Adipocyte (in vitro differentiated cells): Measurements from ENCODE around the gene COL25A1.

Experiments
- DNase-seq: peaks from one replicate; pipeline ENCODE4 v3.0.0-alpha.2; 2015; ENCODE audit warnings: low read depth
- H3K27me3 ChIP-seq: replicated peaks from 2 replicates; pipeline ENCODE4 v1.7.0; 2013; ENCODE audit warnings: mild to moderate bottlenecking, low read length, moderate library complexity; ENCODE audit not compliant: control insufficient read depth, insufficient read depth
- H3K36me3 ChIP-seq: 2 replicates; pipeline ENCODE4 v1.7.0; 2013; ENCODE audit warnings: low read length, mild to moderate bottlenecking, moderate library complexity; ENCODE audit not compliant: control insufficient read depth, insufficient read depth, severe bottlenecking
- H3K4me1 ChIP-seq: 2 replicates; pipeline ENCODE4 v1.7.0; 2013; ENCODE audit warnings: mild to moderate bottlenecking, low read length, moderate library complexity; ENCODE audit not compliant: control insufficient read depth, insufficient read depth
- H3K4me3 ChIP-seq: 2 replicates; pipeline ENCODE4 v1.7.0; 2013; ENCODE audit warnings: mild to moderate bottlenecking, low read length, moderate library complexity
- H3K9ac ChIP-seq: 2 replicates; pipeline ENCODE4 v1.7.0; 2013; ENCODE audit warnings: mild to moderate bottlenecking, low read length, moderate library complexity
- H3K9me3 ChIP-seq: 2 replicates; pipeline ENCODE4 v1.7.0; 2013; ENCODE audit warnings: mild to moderate bottlenecking, low read length, moderate library complexity; ENCODE audit not compliant: control insufficient read depth

COL25A1 gene

DNA sequence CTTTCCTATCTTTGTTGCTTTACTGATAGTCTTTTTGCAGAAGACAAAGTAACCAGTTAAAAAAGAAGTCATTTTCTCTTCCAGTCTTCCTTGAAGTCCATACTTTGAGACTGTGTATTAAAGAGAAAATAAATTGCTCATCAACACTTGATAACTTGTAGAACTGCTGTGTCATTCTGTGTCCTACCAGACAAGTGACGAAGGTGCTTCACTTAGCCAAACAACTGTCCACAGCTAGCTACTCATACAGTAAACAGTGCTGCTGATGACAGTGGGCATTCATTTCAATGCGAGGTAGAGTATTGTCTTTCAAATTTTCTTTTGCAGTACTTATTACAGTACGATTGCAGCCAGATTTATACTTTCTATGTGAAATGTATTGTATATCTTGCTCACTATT lies 11.5 kb downstream of the COL25A1 start:
- DNase-seq, result no peak
- no peak overlapping the region for H3K9ac ChIP-seq
- no peaks in the 10 kb centered on the region for H3K9me3 ChIP-seq
- H3K36me3 ChIP-seq, result no peaks in the 10 kb centered on the region
- peaks cover 5% of the 10 kb centered on the region for H3K4me1 ChIP-seq
- no peak overlapping the region for H3K4me3 ChIP-seq
- H3K27me3 ChIP-seq, result no peaks in the 10 kb centered on the region

DNA sequence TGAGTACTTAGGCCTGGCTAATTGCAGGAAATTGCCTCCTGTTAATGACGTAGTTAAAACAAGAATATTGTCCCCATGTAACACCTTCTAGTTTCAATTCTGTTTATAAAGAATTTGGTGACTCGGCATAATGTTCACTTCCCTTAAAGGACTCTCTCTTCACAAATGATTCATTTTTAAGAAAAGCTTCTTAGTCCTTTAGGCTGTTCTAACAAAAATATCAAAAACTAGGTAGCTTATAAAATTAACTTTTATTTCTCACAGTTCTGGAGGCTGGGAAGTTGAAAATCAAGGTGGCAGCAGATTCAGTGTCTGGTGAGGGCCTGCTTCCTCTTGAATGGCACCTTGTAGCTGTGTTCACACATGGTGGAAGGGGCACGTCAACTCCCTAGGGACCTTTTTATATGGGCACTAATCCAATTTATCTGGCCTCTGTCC lies 23.8 kb downstream of the COL25A1 start:
- Histone ChIP-seq H3K4me1 (no peaks in the 10 kb centered on the region), H3K36me3 (no peaks in the 10 kb centered on the region), H3K27me3 (no peaks in the 10 kb centered on the region), H3K4me3 (no peak overlapping the region), H3K9me3 (no peaks in the 10 kb centered on the region), H3K9ac (no peak overlapping the region)
- DNase-seq, result no peak

- H3K4me3 ChIP-seq, result no peak overlapping the region
- H3K9me3 ChIP-seq, result no peaks in the 10 kb centered on the region
- H3K4me1 ChIP-seq, result no peaks in the 10 kb centered on the region
- no peak for DNase-seq
- no peak overlapping the region for H3K9ac ChIP-seq
- H3K36me3 ChIP-seq, result no peaks in the 10 kb centered on the region
- H3K27me3 ChIP-seq, result no peaks in the 10 kb centered on the region
These were observed 25.9 kb downstream of the COL25A1 start for GRCh38 chr4:109276482-109277095.

DNA sequence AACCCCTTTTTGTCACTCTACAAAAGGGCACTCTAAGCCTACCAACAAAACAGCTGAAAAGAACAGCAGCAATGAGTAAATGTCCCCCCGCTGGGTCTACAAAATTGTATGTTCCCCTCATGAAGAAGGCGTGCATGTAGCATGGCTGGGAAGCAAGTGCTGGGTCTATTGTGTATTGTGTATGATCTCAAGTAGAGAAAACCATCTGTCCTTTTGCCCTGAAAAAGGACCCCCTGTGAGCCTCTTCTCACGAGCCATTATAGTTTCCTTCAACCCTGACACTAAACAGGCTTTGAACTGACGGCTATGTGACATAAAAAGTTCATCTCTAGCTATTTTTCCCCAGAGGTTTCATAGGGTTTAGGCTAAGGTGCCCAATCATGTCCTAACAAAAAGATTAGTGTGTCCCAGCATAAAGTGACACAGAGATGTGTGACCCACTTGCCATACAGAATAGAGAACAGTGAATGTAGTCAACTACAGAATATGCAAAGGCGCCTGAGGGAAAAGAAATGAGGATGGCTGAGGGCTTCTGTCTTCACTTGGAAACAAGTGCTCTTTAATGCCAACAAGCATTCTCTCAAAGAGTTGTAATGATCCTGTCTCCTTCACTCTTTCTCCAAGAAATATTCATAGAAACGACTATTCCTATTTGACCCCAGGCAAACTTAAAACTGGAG lies 27.3 kb downstream of the COL25A1 start:
- Histone ChIP-seq H3K36me3 (no peaks in the 10 kb centered on the region), H3K4me3 (no peak overlapping the region), H3K9me3 (no peaks in the 10 kb centered on the region), H3K9ac (no peak overlapping the region), H3K4me1 (no peaks in the 10 kb centered on the region), H3K27me3 (no peaks in the 10 kb centered on the region)
- no peak for DNase-seq

GRCh38 chr4:109266891-109267290 lies 35.6 kb downstream of the COL25A1 start:
- no peak overlapping the region for H3K9ac ChIP-seq

GRCh38 chr4:109266236-109266635 lies 36.2 kb downstream of the COL25A1 start:
- Histone ChIP-seq H3K27me3 (no peaks in the 10 kb centered on the region), H3K9ac (no peak overlapping the region)
- no peak for DNase-seq

More at GRCh38 chr4:109266891-109267290, 35.6 kb downstream of the COL25A1 start:
- no peak for DNase-seq
- Histone ChIP-seq H3K4me3 (no peak overlapping the region), H3K36me3 (no peaks in the 10 kb centered on the region), H3K27me3 (no peaks in the 10 kb centered on the region), H3K4me1 (no peaks in the 10 kb centered on the region), H3K9me3 (no peaks in the 10 kb centered on the region)

GRCh38 chr4:109263721-109264120 lies 38.7 kb downstream of the COL25A1 start:
- H3K4me3 ChIP-seq, result no peak overlapping the region
- no peaks in the 10 kb centered on the region for H3K27me3 ChIP-seq
- H3K4me1 ChIP-seq, result no peaks in the 10 kb centered on the region
- H3K36me3 ChIP-seq, result no peaks in the 10 kb centered on the region
- DNase-seq, result no peak
- H3K9ac ChIP-seq, result no peak overlapping the region
- no peaks in the 10 kb centered on the region for H3K9me3 ChIP-seq

More at GRCh38 chr4:109266236-109266635, 36.2 kb downstream of the COL25A1 start:
- Histone ChIP-seq H3K36me3 (no peaks in the 10 kb centered on the region), H3K4me1 (no peaks in the 10 kb centered on the region), H3K4me3 (no peak overlapping the region), H3K9me3 (no peaks in the 10 kb centered on the region)

DNA sequence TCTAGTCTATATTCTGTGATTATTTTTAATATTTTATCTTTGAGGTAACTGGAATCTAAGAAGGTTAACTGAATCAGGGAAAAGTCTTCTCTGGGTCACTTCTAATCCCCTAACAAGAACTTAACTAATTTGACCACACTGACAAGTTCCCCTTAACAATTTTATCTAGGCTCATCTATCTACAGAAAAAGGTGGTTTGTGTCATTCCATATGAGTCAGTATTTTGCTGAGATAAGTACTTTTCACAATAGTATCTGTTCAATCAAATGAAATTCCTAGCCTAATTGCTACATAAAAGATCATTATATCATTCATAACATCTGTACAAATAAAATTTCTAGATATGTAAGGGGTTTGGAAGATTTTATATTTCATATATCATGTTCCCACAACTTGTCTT lies 45.6 kb downstream of the COL25A1 start:
- Histone ChIP-seq H3K36me3 (no peaks in the 10 kb centered on the region), H3K9me3 (no peaks in the 10 kb centered on the region)
- DNase-seq, result no peak

DNA sequence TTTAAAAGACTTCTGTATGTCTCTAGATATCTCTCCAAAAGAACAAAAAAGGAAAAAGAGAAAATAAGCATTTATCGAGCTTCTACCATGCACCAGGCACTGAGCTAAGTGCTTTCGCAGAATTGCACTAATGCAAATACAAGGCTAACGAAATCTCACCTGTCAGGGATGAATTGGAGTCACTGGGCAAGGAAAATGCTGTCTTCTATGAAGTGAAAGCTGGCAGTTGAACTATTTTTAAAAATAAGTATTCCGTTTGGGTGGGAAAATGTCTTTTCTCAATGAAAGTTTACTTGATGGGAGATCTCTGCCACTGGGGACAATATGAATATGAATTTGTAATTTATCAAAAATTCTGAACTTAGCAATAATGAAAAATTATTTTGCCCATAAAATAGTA lies 47.6 kb downstream of the COL25A1 start:
- DNase-seq, result no peak
- Histone ChIP-seq H3K27me3 (no peaks in the 10 kb centered on the region), H3K4me1 (no peaks in the 10 kb centered on the region), H3K4me3 (no peak overlapping the region), H3K36me3 (no peaks in the 10 kb centered on the region), H3K9ac (no peak overlapping the region), H3K9me3 (no peaks in the 10 kb centered on the region)

More for the DNA sequence above, 45.6 kb downstream of the COL25A1 start:
- H3K4me1 ChIP-seq, result no peaks in the 10 kb centered on the region
- no peak overlapping the region for H3K9ac ChIP-seq
- no peaks in the 10 kb centered on the region for H3K27me3 ChIP-seq
- H3K4me3 ChIP-seq, result no peak overlapping the region

DNA sequence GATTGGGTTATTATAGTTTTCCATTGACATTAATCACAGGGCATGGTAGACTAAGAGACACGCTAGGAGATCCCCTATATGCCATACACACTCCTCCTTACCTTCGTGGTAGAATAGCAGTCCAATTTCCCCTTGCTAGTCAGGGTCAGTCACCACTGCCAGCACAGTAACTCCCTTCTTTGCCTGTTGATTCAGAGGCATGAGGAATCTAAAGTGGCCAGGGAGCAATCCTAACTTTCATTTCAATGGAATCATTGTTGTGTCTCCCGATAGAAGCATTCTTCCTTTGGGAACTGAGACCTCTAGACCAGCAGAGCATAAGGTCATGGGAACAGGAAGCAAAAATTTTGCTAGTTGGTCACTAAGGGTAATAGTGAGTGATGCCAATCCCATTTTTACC lies 51.1 kb downstream of the COL25A1 start:
- H3K4me3 ChIP-seq, result no peak overlapping the region

DNA sequence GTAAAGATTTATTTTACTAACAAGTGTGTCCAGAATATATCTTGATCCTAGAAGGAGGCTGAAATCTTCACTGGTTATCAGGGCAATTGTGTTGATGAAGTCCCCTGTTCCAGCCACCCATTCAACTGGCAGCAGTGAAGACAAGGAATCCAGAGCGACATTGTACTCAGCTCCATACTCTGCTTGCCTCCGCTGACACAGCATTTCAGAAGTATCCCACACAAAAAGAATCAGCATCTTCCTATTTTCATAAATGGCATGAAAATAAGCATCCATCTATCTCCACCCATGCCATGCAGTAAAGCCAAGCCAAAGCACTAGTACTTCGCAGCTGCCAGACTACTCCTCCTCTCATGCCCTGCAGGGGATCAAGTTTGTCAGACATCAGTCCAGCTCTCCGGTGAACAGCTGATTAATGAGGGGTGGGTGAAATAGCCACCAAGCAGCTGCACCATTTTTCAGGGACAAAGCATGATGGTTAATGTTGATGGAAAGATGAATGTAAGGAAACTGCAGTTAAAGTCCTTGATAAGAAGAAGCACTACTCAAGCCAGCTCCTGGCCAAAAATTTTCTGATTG lies 54.0 kb downstream of the COL25A1 start:
- H3K9ac ChIP-seq, result no peak overlapping the region
- no peaks in the 10 kb centered on the region for H3K36me3 ChIP-seq
- H3K4me3 ChIP-seq, result no peak overlapping the region
- DNase-seq, result no peak
- no peaks in the 10 kb centered on the region for H3K27me3 ChIP-seq
- no peaks in the 10 kb centered on the region for H3K4me1 ChIP-seq
- H3K9me3 ChIP-seq, result no peaks in the 10 kb centered on the region

More for the DNA sequence above, 51.1 kb downstream of the COL25A1 start:
- H3K9me3 ChIP-seq, result no peaks in the 10 kb centered on the region
- no peaks in the 10 kb centered on the region for H3K36me3 ChIP-seq
- no peaks in the 10 kb centered on the region for H3K27me3 ChIP-seq
- H3K4me1 ChIP-seq, result no peaks in the 10 kb centered on the region
- no peak for DNase-seq
- no peak overlapping the region for H3K9ac ChIP-seq
